Fibroblast of lung (primary cell): ENCODE measurements around the gene PAK6. TPM values are rescaled to one million over a fixed set of nuclear protein-coding genes. Genes with fewer than 3 reads are reported as not detected.

Experiments
- DNase-seq, 2 donors: peaks; one replicate each; pipeline versions ENCODE4 v3.0.0 to v3.0.0-alpha.2; 2010; ENCODE audit warnings: low read depth in 2 of 2
- H2AFZ ChIP-seq: 2 replicates; pipeline ENCODE4 v1.5.1; 2012; ENCODE audit warnings: low read length, control low read depth, inconsistent platforms
- H3K27ac ChIP-seq: 2 replicates; pipeline ENCODE4 v1.5.1; 2011; ENCODE audit warnings: low read length, control low read depth; ENCODE audit not compliant: insufficient read depth
- H3K27me3 ChIP-seq: 2 replicates; pipeline ENCODE4 v1.5.1; 2011; ENCODE audit warnings: mild to moderate bottlenecking, low read length; ENCODE audit not compliant: control insufficient read depth, insufficient read depth
- H3K36me3 ChIP-seq: 2 replicates; pipeline ENCODE4 v1.5.1; 2011; ENCODE audit warnings: low read length; ENCODE audit not compliant: control insufficient read depth, insufficient read depth
- H3K4me1 ChIP-seq: 2 replicates; pipeline ENCODE4 v1.5.1; 2011; ENCODE audit warnings: low read length; ENCODE audit not compliant: control insufficient read depth, insufficient read depth; ENCODE audit errors: extremely low read depth
- H3K4me2 ChIP-seq: 2 replicates; pipeline ENCODE4 v1.5.1; 2011; ENCODE audit warnings: low read length, control low read depth; ENCODE audit not compliant: insufficient read depth; ENCODE audit errors: extremely low read depth
- H3K4me3 ChIP-seq, 4 experiments: fragments of 200-600 bp in 1 of 4; sonication (generic) in 1 of 4; replicated peaks in 1 of 4; 2 replicates each; pipeline ENCODE4 v1.5.1; 2011 to 2016; ENCODE audit warnings: low read length in 4 of 4, low read depth in 3 of 4, mild to moderate bottlenecking in 3 of 4, control low read depth in 2 of 4, inconsistent platforms in 1 of 4, mixed read lengths in 1 of 4; ENCODE audit not compliant: insufficient read depth in 1 of 4; ENCODE audit errors: control extremely low read depth in 1 of 4
- H3K79me2 ChIP-seq: 2 replicates; pipeline ENCODE4 v1.5.1; 2012; ENCODE audit warnings: mild to moderate bottlenecking, low read length, inconsistent platforms; ENCODE audit not compliant: control insufficient read depth, insufficient read depth
- H3K9ac ChIP-seq: 2 replicates; pipeline ENCODE4 v1.5.1; 2011; ENCODE audit warnings: mild to moderate bottlenecking, low read length, control low read depth; ENCODE audit not compliant: insufficient read depth
- H3K9me3 ChIP-seq: 2 replicates; pipeline ENCODE4 v1.5.1; 2012; ENCODE audit warnings: low read depth, low read length; ENCODE audit not compliant: control insufficient read depth, insufficient read depth
- H4K20me1 ChIP-seq: 2 replicates; pipeline ENCODE4 v1.5.1; 2011; ENCODE audit warnings: low read length; ENCODE audit not compliant: control insufficient read depth, insufficient read depth; ENCODE audit errors: extremely low read depth
- CTCF ChIP-seq, 2 donors: IDR thresholded peaks in 1 of 2; conservative IDR thresholded peaks in 1 of 2; 1 replicate in 1 of 2; 2 replicates in 1 of 2; pipeline ENCODE4 v1.5.1; 2011 to 2012; ENCODE audit warnings: low read length in 2 of 2, control low read depth in 1 of 2, inconsistent platforms in 1 of 2, low read depth in 1 of 2, mild to moderate bottlenecking in 1 of 2
- EZH2 ChIP-seq: IDR thresholded peaks from 2 replicates; pipeline ENCODE4 v1.5.1; 2012; ENCODE audit warnings: low read length, control low read depth, mild to moderate bottlenecking; ENCODE audit errors: missing control alignments
- polyA plus RNA-seq, 2 donors: library from polyadenylated mRNA; depleted of rRNA in 1 of 2; stranded (reverse) in 1 of 2; unstranded in 1 of 2; fragments of >200 nt; gene quantifications; 2 replicates each; pipeline ENCODE4 v1.2.1, GENCODE V29; 2011 to 2012; ENCODE audit warnings: missing spikeins in 1 of 2
- total RNA-seq: library from RNA; depleted of rRNA; stranded (reverse); fragments of >200 nt; gene quantifications from 2 replicates; pipeline ENCODE4 v1.2.1, GENCODE V29; 2014

PAK6 gene
- total and polyA plus RNA-seq, 2 donors (not counting 1 experiment from before 2014, with no cell fraction given) = 0.03 TPM; not detected in 1

DNA sequence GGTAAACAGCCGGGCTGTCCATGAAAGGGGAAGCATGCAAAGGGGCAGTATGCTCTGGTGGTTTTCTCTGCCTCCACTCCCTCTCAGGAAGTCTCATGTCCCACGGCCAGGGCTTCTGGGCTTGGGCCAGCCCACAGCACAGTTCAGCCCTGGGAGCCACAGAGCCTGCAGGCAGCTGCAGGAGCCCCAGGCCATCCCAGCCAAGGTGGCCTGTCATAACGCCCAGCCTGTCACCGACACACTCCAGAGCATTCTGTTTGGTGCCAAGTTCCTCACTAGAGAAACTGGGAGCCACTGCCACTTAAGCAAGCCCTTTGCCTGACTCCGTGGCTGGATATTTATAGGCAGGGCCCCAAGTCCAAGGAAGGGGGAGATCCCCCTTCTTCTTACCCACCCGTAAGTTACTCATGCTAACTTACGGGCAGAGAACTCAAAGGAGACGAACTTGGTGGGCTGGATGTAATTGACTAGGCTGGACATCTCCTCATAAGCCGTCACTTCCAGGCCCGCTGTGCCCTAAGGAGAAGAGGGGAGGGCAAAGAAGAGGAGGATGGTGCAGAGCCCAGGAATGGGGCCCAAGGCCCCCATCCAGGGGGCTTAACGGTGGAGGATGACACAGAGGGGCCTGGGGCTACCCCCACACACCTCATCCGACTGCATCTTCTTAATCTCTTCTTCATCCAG is 57.2 kb downstream of the PAK6 start:
- Histone ChIP-seq H3K4me2 (no peak overlapping the region), H3K27ac (no peak overlapping the region), H3K27me3 (peaks cover 36% of the 10 kb centered on the region), H3K4me1 (no peaks in the 10 kb centered on the region), H4K20me1 (no peaks in the 10 kb centered on the region), H3K79me2 (no peaks in the 10 kb centered on the region), H3K4me3 (no peak overlapping the region), H3K9ac (no peak overlapping the region), H2AFZ (no peak overlapping the region), H3K9me3 (no peaks in the 10 kb centered on the region), H3K36me3 (no peaks in the 10 kb centered on the region)
- no peak for TF ChIP-seq EZH2
- TF ChIP-seq CTCF (conservative IDR thresholded peaks at IDR 0.05 in 1 of 2, IDR thresholded peaks at IDR 0.05 in 1 of 2; ENCODE audit: low read depth in 1 of 2, low read length in 2 of 2) = no peak
- DNase-seq = no peak

- DNase-seq = no peak
- no peak for TF ChIP-seq EZH2
- TF ChIP-seq CTCF (conservative IDR thresholded peaks at IDR 0.05 in 1 of 2, IDR thresholded peaks at IDR 0.05 in 1 of 2; ENCODE audit: low read depth in 1 of 2, low read length in 2 of 2) = no peak
- no peaks in the 10 kb centered on the region for H3K36me3 ChIP-seq
- H3K4me1 ChIP-seq = no peaks in the 10 kb centered on the region
- H3K9me3 ChIP-seq = no peaks in the 10 kb centered on the region
- H3K4me3 ChIP-seq = no peak overlapping the region
- H3K27me3 ChIP-seq = peaks cover 33% of the 10 kb centered on the region
- H2AFZ ChIP-seq = no peak overlapping the region
- no peaks in the 10 kb centered on the region for H3K79me2 ChIP-seq
- H4K20me1 ChIP-seq = no peaks in the 10 kb centered on the region
- H3K4me2 ChIP-seq = no peak overlapping the region
- no peak overlapping the region for H3K27ac ChIP-seq
- no peak overlapping the region for H3K9ac ChIP-seq
Measured at GRCh38 chr15:40296561-40297230, 57.8 kb downstream of the PAK6 start.

- Histone ChIP-seq H4K20me1 (no peaks in the 10 kb centered on the region), H3K79me2 (no peaks in the 10 kb centered on the region), H3K9me3 (no peaks in the 10 kb centered on the region), H3K27ac (no peak overlapping the region), H3K36me3 (no peaks in the 10 kb centered on the region), H3K4me1 (no peaks in the 10 kb centered on the region), H3K27me3 (peaks cover 26% of the 10 kb centered on the region), H3K4me3 (no peak overlapping the region), H3K9ac (no peak overlapping the region), H3K4me2 (no peak overlapping the region), H2AFZ (no peak overlapping the region)
- TF ChIP-seq EZH2 (no peak), CTCF (conservative IDR thresholded peaks at IDR 0.05 in 1 of 2, IDR thresholded peaks at IDR 0.05 in 1 of 2; ENCODE audit: low read depth in 1 of 2, low read length in 2 of 2) (no peak)
- DNase-seq = no peak
Measured at GRCh38 chr15:40297356-40297755, 58.5 kb downstream of the PAK6 start.
